HEK293 (cell line): ENCODE measurements around the gene SMPX.

Experiments
- ATF2 ChIP-seq: fragments of 450-650 bp; formaldehyde crosslinking; IDR thresholded peaks from 2 replicates; pipeline ENCODE4 v1.5.1; 2016; ENCODE audit warnings: missing biosample characterization, missing genetic modification characterization, low read depth
- BCL6B ChIP-seq: fragments of 450-650 bp; formaldehyde crosslinking; IDR thresholded peaks from 2 replicates; pipeline ENCODE4 v1.5.1; 2017; ENCODE audit warnings: missing biosample characterization, missing genetic modification characterization
- CTCF ChIP-seq: fragments of 450-650 bp; formaldehyde crosslinking; IDR thresholded peaks from 2 replicates; pipeline ENCODE4 v1.5.1; 2016; ENCODE audit warnings: missing biosample characterization, missing genetic modification characterization
- PATZ1 ChIP-seq: fragments of 450-650 bp; formaldehyde crosslinking; IDR thresholded peaks from 2 replicates; pipeline ENCODE4 v1.5.1; 2016; ENCODE audit warnings: missing biosample characterization, missing genetic modification characterization
- REST ChIP-seq: fragments of 450-650 bp; formaldehyde crosslinking; IDR thresholded peaks from 2 replicates; pipeline ENCODE4 v1.5.1; 2016; ENCODE audit warnings: missing biosample characterization, missing genetic modification characterization
- TCF7L2 ChIP-seq: IDR thresholded peaks from 2 replicates; pipeline ENCODE4 v1.6.1; 2011; ENCODE audit warnings: low read depth, mild to moderate bottlenecking, inconsistent platforms, low read length, moderate library complexity, borderline replicate concordance
- YY2 ChIP-seq: fragments of 450-650 bp; formaldehyde crosslinking; IDR thresholded peaks from 2 replicates; pipeline ENCODE4 v1.5.1; 2016; ENCODE audit warnings: missing biosample characterization, missing genetic modification characterization
- ZBTB7A ChIP-seq: fragments of 450-650 bp; formaldehyde crosslinking; IDR thresholded peaks from 2 replicates; pipeline ENCODE4 v1.5.1; 2016; ENCODE audit warnings: low read depth, missing biosample characterization, missing genetic modification characterization
- ZNF140 ChIP-seq: fragments of 450-650 bp; formaldehyde crosslinking; IDR thresholded peaks from 2 replicates; pipeline ENCODE4 v1.5.1; 2016; ENCODE audit warnings: missing biosample characterization, missing genetic modification characterization
- ZNF660 ChIP-seq: fragments of 450-650 bp; IDR thresholded peaks from 2 replicates; pipeline ENCODE4 v1.5.1; 2018; ENCODE audit warnings: missing biosample characterization, mild to moderate bottlenecking, missing genetic modification characterization
- ZNF707 ChIP-seq: fragments of 450-650 bp; formaldehyde crosslinking; IDR thresholded peaks from 2 replicates; pipeline ENCODE4 v1.5.1; 2016; ENCODE audit warnings: missing biosample characterization, missing genetic modification characterization
- ZNF792 ChIP-seq: fragments of 450-650 bp; formaldehyde crosslinking; IDR thresholded peaks from 2 replicates; pipeline ENCODE4 v1.5.1; 2016; ENCODE audit warnings: missing biosample characterization, missing genetic modification characterization
- ZNF830 ChIP-seq: fragments of 450-650 bp; IDR thresholded peaks from 2 replicates; pipeline ENCODE4 v1.5.0; 2018; ENCODE audit warnings: missing biosample characterization, missing genetic modification characterization, low read depth, mild to moderate bottlenecking, moderate library complexity

GRCh38 chrX:21738950-21739287 lies 19.0 kb downstream of the SMPX start:
- TF ChIP-seq BCL6B (tag by site-specific recombination) (no peak), ZNF660 (tag by site-specific recombination) (no peak), REST (tag by site-specific recombination) (no peak), PATZ1 (tag by site-specific recombination) (no peak; the same call in 1 of the 2 replicates), CTCF (tag by site-specific recombination) (no peak), ZNF707 (tag by site-specific recombination) (no peak), ZNF140 (no peak), ZNF830 (tag by site-specific recombination) (no peak), YY2 (tag by site-specific recombination) (no peak), ATF2 (tag by site-specific recombination) (no peak), ZBTB7A (tag by site-specific recombination) (no peak), TCF7L2 (no peak), ZNF792 (tag by site-specific recombination) (no peak)
